NCI-H128 (cell line): ENCODE data around the gene KIAA1217.

ENCODE experiments used
- DNase-seq: peaks from one replicate; lab custom pipeline; 2025; ENCODE audit not compliant: unreplicated experiment; lab: John Stamatoyannopoulos, UW

Gene KIAA1217

GRCh38 chr10:24242562-24242961 lies 33.6 kb downstream of the KIAA1217 start:
- DNase-seq, result no peak

GRCh38 chr10:24246365-24246764 lies 37.4 kb downstream of the KIAA1217 start:
- DNase-seq, result no peak

- DNase-seq, result no peak
These were observed 38.9 kb downstream of the KIAA1217 start for GRCh38 chr10:24247841-24248240.

- no peak for DNase-seq
These were observed 41.0 kb downstream of the KIAA1217 start for GRCh38 chr10:24249829-24250415.

- no peak for DNase-seq
These were observed 42.6 kb downstream of the KIAA1217 start for GRCh38 chr10:24251547-24251946.

GRCh38 chr10:24254180-24254579 lies 45.2 kb downstream of the KIAA1217 start:
- no peak for DNase-seq

GRCh38 chr10:24255115-24255880 lies 46.4 kb downstream of the KIAA1217 start:
- no peak for DNase-seq

- no peak for DNase-seq
These were observed 47.0 kb downstream of the KIAA1217 start for GRCh38 chr10:24255881-24256311.

- DNase-seq, result no peak
These were observed 47.7 kb downstream of the KIAA1217 start for GRCh38 chr10:24256619-24257107.

- DNase-seq, result no peak
These were observed 48.6 kb downstream of the KIAA1217 start for GRCh38 chr10:24257588-24257987.

- no peak for DNase-seq
These were observed 50.6 kb downstream of the KIAA1217 start for GRCh38 chr10:24259365-24260130.

- DNase-seq, result no peak
These were observed 52.7 kb downstream of the KIAA1217 start for GRCh38 chr10:24261627-24262026.

- no peak for DNase-seq
These were observed 54.1 kb downstream of the KIAA1217 start for GRCh38 chr10:24262929-24263590.

- DNase-seq, result no peak
These were observed 60.5 kb downstream of the KIAA1217 start for GRCh38 chr10:24269476-24269875.

- no peak for DNase-seq
These were observed 63.4 kb downstream of the KIAA1217 start for GRCh38 chr10:24272374-24272773.

GRCh38 chr10:24277277-24277676 lies 68.3 kb downstream of the KIAA1217 start:
- no peak for DNase-seq

- no peak for DNase-seq
These were observed 68.8 kb downstream of the KIAA1217 start for GRCh38 chr10:24277771-24278170.

- no peak for DNase-seq
These were observed 69.4 kb downstream of the KIAA1217 start for GRCh38 chr10:24278176-24278889.

- no peak for DNase-seq
These were observed 70.2 kb downstream of the KIAA1217 start for GRCh38 chr10:24279166-24279565.

- DNase-seq, result no peak
These were observed 78.7 kb downstream of the KIAA1217 start for GRCh38 chr10:24287559-24288195.
